Measurements from ENCODE around the gene UBXN1. TPM values are rescaled to one million over a fixed set of nuclear protein-coding genes. Genes with fewer than 3 reads are reported as not detected.

Gene UBXN1
- total and polyA plus RNA-seq, 10 of the 15 experiments (the other 5 are each of a cell fraction or from before 2014, with no cell fraction given) = 7.0 to 173 (median 106) TPM

GRCh38 chr11:62680825-62681240 is 2.0 kb upstream of the UBXN1 start:
- H3K36me3 ChIP-seq (ENCODE audit: control insufficient read depth in 2 of 2, insufficient read depth in 2 of 2, low read length in 1 of 2) = peaks cover 0 to 7% of the 10 kb centered on the region in 2 experiments; a peak in 1 of 4 replicates
- no peak overlapping the region for H3K9ac ChIP-seq (ENCODE audit: control insufficient read depth, insufficient read depth, low read length)
- H3K4me1 ChIP-seq (ENCODE audit: control insufficient read depth, insufficient read depth, low read length) = peaks cover 11% of the 10 kb centered on the region
- H3K27ac ChIP-seq (ENCODE audit: control insufficient read depth, insufficient read depth) = no peak overlapping the region
- intact Hi-C loops (cut with micrococcal nuclease; ENCODE audit: unreplicated experiment) = loop anchor here (2.0 to 10.0 kb wide), 2 partner anchors 160 to 216 kb away; no protein-coding TSS in a partner anchor
- SMC1A ChIA-PET (ENCODE audit: uncharacterized antibody, unreplicated experiment) = interaction anchor here (0.6 to 2.1 kb wide), 18 partner anchors 9 to 201 kb away, joined by 3 to 7 read pairs (median 4); partner anchors contain the start of genes C11orf98, CSKMT, HNRNPUL2 and LBHD1
- TF ChIP-seq SPI1 (IDR thresholded peaks at IDR 0.05; ENCODE audit: borderline replicate concordance, insufficient read depth, low read depth, low read length) (no peak), NFIC (IDR thresholded peaks at IDR 0.05; ENCODE audit: low read depth, low read length) (no peak), SMC3 (IDR thresholded peaks at IDR 0.05; ENCODE audit: borderline replicate concordance, low read length) (peak; percentile 32; the same call in 1 of the 2 replicates), BRCA1 (IDR thresholded peaks at IDR 0.05; ENCODE audit: low read depth, low read length) (no peak), RAD21 (IDR thresholded peaks at IDR 0.05; ENCODE audit: insufficient read depth, low read depth, low read length) (peak; percentile 64), NFXL1 (IDR thresholded peaks at IDR 0.05; ENCODE audit: borderline replicate concordance) (no peak), NFYB (IDR thresholded peaks at IDR 0.05; ENCODE audit: insufficient read depth, low read depth, low read length) (no peak), POU2F2 (IDR thresholded peaks at IDR 0.05; ENCODE audit: borderline replicate concordance, low read depth, low read length) (peak; percentile 86; the same call in 2 of the 3 replicates), PAX5 (IDR thresholded peaks at IDR 0.05; ENCODE audit: borderline replicate concordance, low read depth, low read length) (no peak), CTCF (IDR thresholded peaks at IDR 0.05 in 2 of 3, conservative IDR thresholded peaks at IDR 0.05 in 1 of 3; ENCODE audit: control insufficient read depth in 2 of 3, extremely low read depth in 1 of 3, insufficient read depth in 1 of 3, low read depth in 3 of 3, low read length in 3 of 3) (peak; percentile 63 to 69 (median 65)), SUZ12 (IDR thresholded peaks at IDR 0.05; ENCODE audit: unreplicated experiment) (no peak)
- peaks cover 20% of the 10 kb centered on the region for H3K79me2 ChIP-seq (ENCODE audit: control insufficient read depth, insufficient read depth, low read length)
- FAIRE-seq (no peak), ATAC-seq (peak; percentile 91), DNase-seq (ENCODE audit: low read depth, low spot score) (no peak)
- no TSS peak for BruUV-seq (replicated peaks)
- no peak overlapping the region for H3K4me2 ChIP-seq (ENCODE audit: control insufficient read depth, insufficient read depth)
- CTCF ChIA-PET = interaction anchor here (0.6 to 2.9 kb wide), 28 partner anchors 9 to 256 kb away, joined by 3 to 24 read pairs (median 4); partner anchors contain the start of genes C11orf98, CSKMT, LRRN4CL and POLR2G
- RAD21 ChIA-PET (ENCODE audit: unreplicated experiment) = interaction anchor here (0.9 to 1.9 kb wide), 8 partner anchors 9 to 256 kb away, joined by 3 to 8 read pairs (median 3); partner anchors contain the start of genes C11orf98, CSKMT, LBHD1 and TMEM179B
- no peaks in the 10 kb centered on the region; the same call in 1 of the 2 replicates for H4K20me1 ChIP-seq (ENCODE audit: control insufficient read depth, insufficient read depth)
- H3K27me3 ChIP-seq (replicated peaks in 1 of 2; ENCODE audit: control insufficient read depth in 2 of 2, insufficient read depth in 2 of 2, low read length in 1 of 2) = no peaks in the 10 kb centered on the region
- in situ Hi-C loops (cut with MboI) = no loop called here
- H3K4me3 ChIP-seq = no peak overlapping the region
- whole genome bisulfite sequencing (ENCODE audit: insufficient coverage, insufficient replicate concordance, low lambda C conversion rate, missing lambda C conversion rate) = 36% methylated on average over 4 of the region's 4 CpGs
- no peaks in the 10 kb centered on the region for H3K9me3 ChIP-seq (replicated peaks; ENCODE audit: control insufficient read depth, insufficient read depth, low read length)
- POLR2A ChIA-PET = interaction anchor here (0.5 to 9.7 kb wide), 17 partner anchors 9 to 245 kb away, joined by 3 to 83 read pairs (median 4); partner anchors contain the start of genes BSCL2, C11orf98, CSKMT and GNG3
- peak overlapping the region; percentile 74 for H2AFZ ChIP-seq (ENCODE audit: control insufficient read depth, low read depth, low read length)
